HG02798 (cell line): Measurements from ENCODE around the gene ARHGEF39.

Experiments used
- ATAC-seq: cut with Tn5 transposase; IDR thresholded peaks from one replicate; pipeline ENCODE4 v1.9.1; 2021; ENCODE audit warnings: mild to moderate bottlenecking; ENCODE audit not compliant: unreplicated experiment, poor library complexity

Gene ARHGEF39

GRCh38 chr9:35679091-35679490 lies 14.1 kb upstream of the ARHGEF39 start:
- ATAC-seq, result no peak

- no peak for ATAC-seq
These were observed 10.9 kb upstream of the ARHGEF39 start for GRCh38 chr9:35675732-35676392.

GRCh38 chr9:35675204-35675603 lies 10.2 kb upstream of the ARHGEF39 start:
- ATAC-seq, result no peak

- no peak for ATAC-seq
These were observed 9.0 kb upstream of the ARHGEF39 start for GRCh38 chr9:35674025-35674361.

GRCh38 chr9:35673132-35674024 lies 8.4 kb upstream of the ARHGEF39 start, which contains the start of gene CA9:
CA9 (plus strand) TSS chr9:35673928; CDS start chr9:35673960, 32 bp downstream.
- no peak for ATAC-seq

GRCh38 chr9:35669331-35670145 lies 4.5 kb upstream of the ARHGEF39 start:
- no peak for ATAC-seq

- no peak for ATAC-seq
These were observed 2.9 kb upstream of the ARHGEF39 start for GRCh38 chr9:35667939-35668338.

- ATAC-seq, result no peak
These were observed 1.6 kb upstream of the ARHGEF39 start for GRCh38 chr9:35666549-35666948.

- ATAC-seq, result no peak
These were observed 1.1 kb upstream of the ARHGEF39 start for GRCh38 chr9:35666045-35666444.

GRCh38 chr9:35665471-35665818 lies 450 bp upstream of the ARHGEF39 start:
- no peak for ATAC-seq

- no peak for ATAC-seq
These were observed 2.6 kb downstream of the ARHGEF39 start for GRCh38 chr9:35662437-35662836.

- ATAC-seq, result no peak
These were observed 3.1 kb downstream of the ARHGEF39 start for GRCh38 chr9:35661756-35662350.

- no peak for ATAC-seq
These were observed 4.0 kb downstream of the ARHGEF39 start for GRCh38 chr9:35660966-35661415.

GRCh38 chr9:35659340-35659739 lies 5.7 kb downstream of the ARHGEF39 start:
- ATAC-seq, result no peak

- ATAC-seq, result no peak
These were observed 6.1 kb downstream of the ARHGEF39 start for GRCh38 chr9:35658968-35659220.

GRCh38 chr9:35658137-35658967 lies 6.6 kb downstream of the ARHGEF39 start, which contains the start of gene CCDC107:
CCDC107 (plus strand) TSS chr9:35658292; CDS start chr9:35658380, 88 bp downstream.
- ATAC-seq, result peak; percentile 75

GRCh38 chr9:35657546-35658136 lies 7.4 kb downstream of the ARHGEF39 start, which contains the start of gene RMRP:
RMRP (minus strand) TSS chr9:35658019.
- ATAC-seq, result peak; percentile 90

GRCh38 chr9:35656831-35657545 lies 8.0 kb downstream of the ARHGEF39 start:
- ATAC-seq, result no peak

- no peak for ATAC-seq
These were observed 8.6 kb downstream of the ARHGEF39 start for GRCh38 chr9:35656348-35656747.
